DND-41 (cell line): Measurements from ENCODE around the gene KCNT1.

ENCODE experiments used
- EZH2 ChIP-seq: IDR thresholded peaks from 3 replicates; pipeline ENCODE4 v1.6.1; 2012; ENCODE audit warnings: borderline replicate concordance, low read depth, mild to moderate bottlenecking, moderate library complexity, low read length, inconsistent platforms; ENCODE audit not compliant: severe bottlenecking
- TF ChIP-seq, protein P1 (sequence below): IDR thresholded peaks from 2 replicates; pipeline ENCODE4 v1.5.1; 2012; ENCODE audit warnings: borderline replicate concordance, low read length, moderate library complexity, mild to moderate bottlenecking; ENCODE audit not compliant: poor library complexity, severe bottlenecking; ENCODE audit errors: extremely low read depth

DNA sequence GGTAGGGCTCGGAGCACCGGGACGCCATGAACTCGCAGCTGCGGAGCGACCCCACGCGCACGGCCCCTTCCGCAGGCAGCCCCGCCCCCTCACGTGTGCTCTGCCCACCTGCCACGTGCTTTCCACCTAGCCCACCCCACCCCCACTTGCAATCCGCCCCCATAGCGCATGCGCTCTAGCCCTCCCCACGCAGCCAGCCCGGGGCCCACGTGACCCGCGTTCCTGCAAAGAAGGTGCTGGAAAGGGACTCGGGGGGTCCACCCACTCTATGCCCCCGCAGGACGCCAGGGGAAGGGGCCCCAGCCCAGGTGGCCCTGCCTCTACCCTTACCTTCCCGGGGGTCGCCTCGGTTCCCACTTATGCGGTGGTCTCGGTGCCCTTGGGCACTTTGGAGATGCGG is 2.5 kb upstream of the KCNT1 start, which contains the start of gene SOHLH1:
- TF ChIP-seq, protein P1, sequence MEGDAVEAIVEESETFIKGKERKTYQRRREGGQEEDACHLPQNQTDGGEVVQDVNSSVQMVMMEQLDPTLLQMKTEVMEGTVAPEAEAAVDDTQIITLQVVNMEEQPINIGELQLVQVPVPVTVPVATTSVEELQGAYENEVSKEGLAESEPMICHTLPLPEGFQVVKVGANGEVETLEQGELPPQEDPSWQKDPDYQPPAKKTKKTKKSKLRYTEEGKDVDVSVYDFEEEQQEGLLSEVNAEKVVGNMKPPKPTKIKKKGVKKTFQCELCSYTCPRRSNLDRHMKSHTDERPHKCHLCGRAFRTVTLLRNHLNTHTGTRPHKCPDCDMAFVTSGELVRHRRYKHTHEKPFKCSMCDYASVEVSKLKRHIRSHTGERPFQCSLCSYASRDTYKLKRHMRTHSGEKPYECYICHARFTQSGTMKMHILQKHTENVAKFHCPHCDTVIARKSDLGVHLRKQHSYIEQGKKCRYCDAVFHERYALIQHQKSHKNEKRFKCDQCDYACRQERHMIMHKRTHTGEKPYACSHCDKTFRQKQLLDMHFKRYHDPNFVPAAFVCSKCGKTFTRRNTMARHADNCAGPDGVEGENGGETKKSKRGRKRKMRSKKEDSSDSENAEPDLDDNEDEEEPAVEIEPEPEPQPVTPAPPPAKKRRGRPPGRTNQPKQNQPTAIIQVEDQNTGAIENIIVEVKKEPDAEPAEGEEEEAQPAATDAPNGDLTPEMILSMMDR = no peak
- no peak for TF ChIP-seq EZH2
